OCI-LY7 (cell line): ENCODE results near the gene IRGC. TPM values are rescaled to one million over a fixed set of nuclear protein-coding genes. Genes with fewer than 3 reads are reported as not detected.

Experiments used
- BruUV-seq: library from RNA; stranded (reverse); fragments of 400-500 nt; replicated peaks from 2 replicates; lab custom pipeline; 2021; lab: Mats Ljungman, UMichigan
- CTCF ChIA-PET: fragments of 300-600 bp; sonication (Branson Sonifier 250); formaldehyde crosslinking; loops from one replicate; lab custom pipeline; 2022; ENCODE audit warnings: antibody characterized with exemption; ENCODE audit not compliant: unreplicated experiment; lab: Charles Lee
- POLR2A ChIA-PET: fragments of 300-600 bp; sonication (Branson Sonifier 250); formaldehyde crosslinking; loops from one replicate; lab custom pipeline; 2022; ENCODE audit warnings: antibody characterized with exemption; lab: Charles Lee
- DNase-seq: peaks from one replicate; pipeline ENCODE4 v3.0.0-alpha.2; 2015; ENCODE audit warnings: low spot score
- H2AFZ ChIP-seq: fragments of 200-600 bp; sonication (generic), shearing (Covaris generic); 2 replicates; pipeline ENCODE4 v1.6.1; 2014; ENCODE audit warnings: mild to moderate bottlenecking, antibody characterized with exemption, low read length, moderate library complexity
- H3K27ac ChIP-seq: fragments of 200-600 bp; sonication (generic); 2 replicates; pipeline ENCODE4 v1.5.1; 2014; ENCODE audit warnings: mixed run types, low read depth, mild to moderate bottlenecking, moderate library complexity, low read length, inconsistent platforms; ENCODE audit not compliant: poor library complexity, severe bottlenecking
- H3K36me3 ChIP-seq: fragments of 200-600 bp; sonication (generic); 2 replicates; pipeline ENCODE4 v1.6.1; 2014; ENCODE audit warnings: mild to moderate bottlenecking, antibody characterized with exemption, low read length, moderate library complexity, mixed read lengths; ENCODE audit not compliant: insufficient read depth
- H3K4me1 ChIP-seq: fragments of 200-600 bp; sonication (generic); 2 replicates; pipeline ENCODE4 v1.5.1; 2014; ENCODE audit warnings: mild to moderate bottlenecking, low read length; ENCODE audit not compliant: insufficient read depth, poor library complexity, severe bottlenecking
- H3K4me2 ChIP-seq: fragments of 200-600 bp; sonication (generic); 2 replicates; pipeline ENCODE4 v1.6.1; 2014; ENCODE audit warnings: mild to moderate bottlenecking, low read length
- H3K4me3 ChIP-seq: fragments of 200-600 bp; sonication (generic); 2 replicates; pipeline ENCODE4 v1.5.1; 2014; ENCODE audit warnings: mild to moderate bottlenecking, low read depth, low read length; ENCODE audit not compliant: poor library complexity, severe bottlenecking
- H3K79me2 ChIP-seq: fragments of 200-600 bp; sonication (generic); 2 replicates; pipeline ENCODE4 v1.6.1; 2016; ENCODE audit warnings: low read depth, mild to moderate bottlenecking, low read length, moderate library complexity, mixed read lengths; ENCODE audit not compliant: insufficient read depth
- H3K9me2 ChIP-seq: fragments of 200-600 bp; sonication (generic); 2 replicates; pipeline ENCODE4 v1.6.1; 2016; ENCODE audit warnings: mild to moderate bottlenecking, low read length, mixed read lengths; ENCODE audit not compliant: insufficient read depth
- H3K9me3 ChIP-seq: fragments of 200-600 bp; sonication (generic); 2 replicates; pipeline ENCODE4 v1.6.1; 2014; ENCODE audit warnings: mild to moderate bottlenecking, mixed run types, low read length, mixed read lengths
- H4K20me1 ChIP-seq: fragments of 200-600 bp; sonication (generic); 2 replicates; pipeline ENCODE4 v1.6.1; 2014; ENCODE audit warnings: mild to moderate bottlenecking, antibody characterized with exemption, low read length, moderate library complexity, mixed read lengths; ENCODE audit not compliant: insufficient read depth
- EZH2phosphoT487 ChIP-seq: fragments of 200-600 bp; sonication (generic); IDR thresholded peaks from 2 replicates; pipeline ENCODE4 v1.6.1; 2018; ENCODE audit warnings: low read depth, borderline replicate concordance, mild to moderate bottlenecking, mixed run types, antibody characterized with exemption, low read length, moderate library complexity, mixed read lengths
- intact Hi-C: fragments of 100-400 bp; cut with micrococcal nuclease; formaldehyde crosslinking; loops from one replicate; pipeline ENCODE4 v1.10.0; 2022; ENCODE audit not compliant: unreplicated experiment
- total RNA-seq, 2 experiments: library from RNA; depleted of rRNA in 1 of 2; stranded (reverse); fragments of >200 nt in 1 of 2; shearing (Covaris generic) in 1 of 2; gene quantifications; 2 replicates each; pipeline ENCODE4 v1.2.3, GENCODE V29; 2014 to 2022
- TF ChIP-seq, protein P1 (sequence below): fragments of 200-600 bp; sonication (generic); conservative IDR thresholded peaks from 2 replicates; pipeline ENCODE4 v1.5.1; 2014; ENCODE audit warnings: mild to moderate bottlenecking, antibody characterized with exemption, low read length, moderate library complexity, mixed read lengths

IRGC gene
- total RNA-seq, 2 experiments from 2014 or later, result not detected

- Histone ChIP-seq H3K27ac (no peak overlapping the region), H3K4me1 (peaks cover 44% of the 10 kb centered on the region), H3K9me2 (no peaks in the 10 kb centered on the region), H3K9me3 (no peaks in the 10 kb centered on the region), H3K4me2 (peak overlapping the region; percentile 99), H2AFZ (no peak overlapping the region), H3K79me2 (peaks cover 41% of the 10 kb centered on the region; the same call in 1 of the 2 replicates), H3K4me3 (peak overlapping the region; percentile 98), H3K36me3 (peaks cover 65% of the 10 kb centered on the region), H4K20me1 (no peaks in the 10 kb centered on the region)
- no peak for DNase-seq
- ChIA-PET CTCF (no interaction called here), POLR2A (interaction anchor here (0.7 to 3.9 kb wide), 2 partner anchors 22 to 28 kb away, joined by 3 to 27 read pairs; partner anchors contain the start of gene KCNN4)
- BruUV-seq, result no TSS peak
- TF ChIP-seq, protein P1, sequence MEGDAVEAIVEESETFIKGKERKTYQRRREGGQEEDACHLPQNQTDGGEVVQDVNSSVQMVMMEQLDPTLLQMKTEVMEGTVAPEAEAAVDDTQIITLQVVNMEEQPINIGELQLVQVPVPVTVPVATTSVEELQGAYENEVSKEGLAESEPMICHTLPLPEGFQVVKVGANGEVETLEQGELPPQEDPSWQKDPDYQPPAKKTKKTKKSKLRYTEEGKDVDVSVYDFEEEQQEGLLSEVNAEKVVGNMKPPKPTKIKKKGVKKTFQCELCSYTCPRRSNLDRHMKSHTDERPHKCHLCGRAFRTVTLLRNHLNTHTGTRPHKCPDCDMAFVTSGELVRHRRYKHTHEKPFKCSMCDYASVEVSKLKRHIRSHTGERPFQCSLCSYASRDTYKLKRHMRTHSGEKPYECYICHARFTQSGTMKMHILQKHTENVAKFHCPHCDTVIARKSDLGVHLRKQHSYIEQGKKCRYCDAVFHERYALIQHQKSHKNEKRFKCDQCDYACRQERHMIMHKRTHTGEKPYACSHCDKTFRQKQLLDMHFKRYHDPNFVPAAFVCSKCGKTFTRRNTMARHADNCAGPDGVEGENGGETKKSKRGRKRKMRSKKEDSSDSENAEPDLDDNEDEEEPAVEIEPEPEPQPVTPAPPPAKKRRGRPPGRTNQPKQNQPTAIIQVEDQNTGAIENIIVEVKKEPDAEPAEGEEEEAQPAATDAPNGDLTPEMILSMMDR, result no peak
- no peak for TF ChIP-seq EZH2phosphoT487
- intact Hi-C loops, result no loop called here
Measured at GRCh38 chr19:43752287-43752875, 36.5 kb downstream of the IRGC start.

- peaks cover 41% of the 10 kb centered on the region; the same call in 1 of the 2 replicates for H3K79me2 ChIP-seq
- no peaks in the 10 kb centered on the region for H3K9me2 ChIP-seq
- ChIA-PET POLR2A (interaction anchor here (0.8 to 3.9 kb wide), 5 partner anchors 9 to 28 kb away, joined by 4 to 27 read pairs (median 5); partner anchors contain the start of gene KCNN4), CTCF (no interaction called here)
- intact Hi-C loops, result no loop called here
- H3K36me3 ChIP-seq, result peaks cover 47% of the 10 kb centered on the region
- H3K27ac ChIP-seq, result peak overlapping the region; percentile 98
- DNase-seq, result no peak
- BruUV-seq, result no TSS peak
- no peaks in the 10 kb centered on the region for H4K20me1 ChIP-seq
- H3K4me2 ChIP-seq, result peak overlapping the region; percentile 99
- H3K4me3 ChIP-seq, result peak overlapping the region; percentile 98
- no peak for TF ChIP-seq EZH2phosphoT487
- TF ChIP-seq, protein P1, result no peak
- H2AFZ ChIP-seq, result peak overlapping the region; percentile 5; the same call in 1 of the 2 replicates
- no peaks in the 10 kb centered on the region for H3K9me3 ChIP-seq
- peaks cover 54% of the 10 kb centered on the region for H3K4me1 ChIP-seq
Measured at GRCh38 chr19:43754253-43754502, 38.3 kb downstream of the IRGC start.
